LHCN-M2 (cell line): ENCODE measurements around the gene NFE2L3. TPM values are rescaled to one million over a fixed set of nuclear protein-coding genes. Genes with fewer than 3 reads are reported as not detected.
"Not testable (repeated sequence)": the region's sequence is repeated elsewhere in the genome, so short reads cannot be mapped to it uniquely, and the experiment has no call there.

ENCODE experiments used
- DNase-seq: peaks from one replicate; pipeline ENCODE4 v3.0.0-alpha.2; 2012; ENCODE audit warnings: low read depth
- total RNA-seq: library from RNA; depleted of rRNA; stranded (reverse); fragments of >200 nt; gene quantifications from 2 replicates; pipeline ENCODE4 v1.2.3, GENCODE V29; 2014

Gene NFE2L3
- total RNA-seq, 1 experiment from 2014 or later, result 2.6 TPM

DNA sequence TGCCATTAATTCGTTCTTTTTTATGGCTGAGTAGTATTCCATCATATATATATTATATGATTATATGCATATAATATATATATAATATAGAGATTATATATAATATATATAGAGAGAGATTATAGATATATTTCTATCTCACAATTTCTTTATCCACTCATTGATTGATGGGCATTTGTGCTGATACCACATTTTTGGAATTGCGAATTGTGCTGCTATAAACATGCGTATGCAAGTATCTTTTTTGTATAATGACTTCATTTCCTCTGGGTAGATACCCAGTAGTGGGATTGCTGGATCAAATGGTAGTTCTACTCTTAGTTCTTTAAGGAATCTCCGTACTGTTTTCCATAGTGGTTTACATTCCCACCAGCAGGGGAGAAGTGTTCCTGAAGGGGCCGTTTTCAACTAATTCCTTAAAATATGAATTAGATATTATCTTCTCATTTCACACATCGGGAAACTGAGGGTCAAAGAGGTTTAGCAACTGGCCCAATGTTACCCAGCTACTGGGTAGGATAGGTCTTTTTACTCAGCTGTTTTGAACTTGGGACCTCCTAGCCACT lies 16.5 kb downstream of the NFE2L3 start:
- no peak for DNase-seq

DNA sequence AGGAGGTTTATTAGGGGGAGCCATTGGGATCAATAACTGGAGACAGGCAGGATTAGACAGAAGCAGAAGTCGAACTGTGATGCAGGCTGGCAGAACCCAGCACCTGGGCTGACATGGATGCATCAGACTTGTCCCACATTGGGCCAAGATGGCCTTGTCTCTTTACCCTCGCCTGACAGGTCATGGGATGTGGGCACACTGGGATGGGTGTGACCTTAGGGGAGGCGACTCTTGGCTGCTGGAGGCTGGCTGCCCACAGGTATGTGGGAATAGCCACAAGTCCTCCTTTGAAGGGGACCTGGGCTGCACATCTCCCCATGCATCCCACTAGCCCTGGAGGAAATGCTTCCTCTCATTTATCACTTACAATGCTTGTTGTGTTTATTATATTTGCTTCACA lies 17.3 kb downstream of the NFE2L3 start:
- no peak for DNase-seq

DNA sequence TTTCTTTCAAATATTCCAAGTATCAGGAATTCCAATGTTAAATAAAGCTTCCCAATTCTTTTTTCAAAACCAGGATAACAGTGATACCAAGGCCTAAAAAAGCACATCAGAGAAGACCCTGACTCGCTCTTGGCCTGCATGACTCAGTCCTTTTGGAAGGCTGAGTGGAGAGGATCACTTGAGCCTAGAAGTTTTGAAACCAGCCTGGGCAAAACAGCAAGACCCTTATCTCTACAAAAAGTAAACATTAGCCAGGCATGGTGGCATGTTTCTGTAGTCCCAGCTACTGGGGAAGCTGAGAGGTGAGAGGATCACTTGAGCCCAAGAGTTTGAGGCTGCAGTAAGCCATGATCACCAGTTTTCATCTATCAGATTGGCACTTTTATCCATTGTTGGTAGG lies 18.7 kb downstream of the NFE2L3 start:
- no peak for DNase-seq

DNA sequence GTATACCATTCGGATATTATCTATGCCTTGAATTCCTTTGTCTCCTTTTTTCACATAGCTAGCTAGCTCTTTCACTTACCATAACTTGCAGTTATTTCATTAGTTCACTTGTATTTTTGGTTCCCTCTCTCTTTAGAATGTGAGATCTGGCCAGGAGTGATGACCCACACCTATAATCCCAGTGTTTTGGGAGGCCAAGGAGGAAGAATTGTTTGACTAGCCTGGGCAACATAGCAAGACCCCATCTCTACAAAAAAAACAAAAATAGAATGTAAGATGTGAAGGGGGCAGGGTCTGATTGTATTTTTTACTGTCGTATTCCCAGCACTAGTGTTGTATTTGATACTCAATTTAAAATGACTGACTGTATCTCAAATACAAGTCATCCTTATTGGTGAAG lies 19.6 kb downstream of the NFE2L3 start:
- DNase-seq, result no peak

DNA sequence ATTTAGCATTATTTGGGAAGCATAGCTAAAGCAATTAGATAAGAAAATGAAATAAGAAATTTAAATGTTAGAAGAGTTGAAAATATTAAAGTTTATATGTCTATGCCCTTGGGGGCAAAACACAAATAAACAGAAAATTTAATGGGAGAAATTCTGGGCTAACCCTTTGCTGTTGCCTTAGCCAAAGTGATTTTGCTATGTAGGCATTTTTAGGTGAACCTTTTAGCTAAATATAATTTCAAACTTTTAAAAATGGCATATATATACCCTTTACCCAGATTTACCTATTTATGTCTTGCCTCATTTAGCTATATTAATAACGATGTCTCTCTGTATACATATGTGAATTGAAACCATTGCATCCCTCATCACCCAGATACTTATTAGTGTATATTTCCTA lies 20.1 kb downstream of the NFE2L3 start:
- DNase-seq, result no peak

DNA sequence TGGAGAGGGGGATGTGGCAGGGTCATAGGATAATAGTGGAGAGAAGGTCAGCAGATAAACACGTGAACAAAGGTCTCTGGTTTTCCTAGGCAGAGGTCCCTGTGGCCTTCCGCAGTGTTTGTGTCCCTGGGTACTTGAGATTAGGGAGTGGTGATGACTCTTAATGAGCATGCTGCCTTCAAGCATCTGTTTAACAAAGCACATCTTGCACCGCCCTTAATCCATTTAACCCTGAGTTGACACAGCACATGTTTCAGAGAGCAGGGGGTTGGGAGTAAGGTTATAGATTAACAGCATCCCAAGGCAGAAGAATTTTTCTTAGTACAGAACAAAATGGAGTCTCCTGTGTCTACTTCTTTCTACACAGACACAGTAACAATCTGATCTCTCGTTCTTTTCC lies 23.9 kb downstream of the NFE2L3 start:
- not testable (repeated sequence) for DNase-seq

DNA sequence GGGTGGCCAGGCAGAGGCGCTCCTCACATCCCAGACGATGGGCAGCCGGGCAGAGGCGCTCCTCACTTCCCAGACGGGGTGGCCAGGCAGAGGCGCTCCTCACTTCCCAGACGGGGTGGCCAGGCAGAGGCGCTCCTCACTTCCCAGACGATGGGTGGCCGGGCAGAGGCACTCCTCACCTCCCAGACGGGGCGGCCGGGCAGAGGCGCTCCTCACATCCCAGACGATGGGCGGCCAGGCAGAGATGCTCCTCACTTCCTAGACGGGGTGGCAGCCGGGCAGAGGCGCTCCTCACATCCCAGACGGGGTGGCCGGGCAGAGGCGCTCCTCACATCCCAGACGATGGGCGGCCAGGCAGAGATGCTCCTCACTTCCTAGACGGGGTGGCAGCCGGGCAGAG lies 24.7 kb downstream of the NFE2L3 start:
- not testable (repeated sequence) for DNase-seq

DNA sequence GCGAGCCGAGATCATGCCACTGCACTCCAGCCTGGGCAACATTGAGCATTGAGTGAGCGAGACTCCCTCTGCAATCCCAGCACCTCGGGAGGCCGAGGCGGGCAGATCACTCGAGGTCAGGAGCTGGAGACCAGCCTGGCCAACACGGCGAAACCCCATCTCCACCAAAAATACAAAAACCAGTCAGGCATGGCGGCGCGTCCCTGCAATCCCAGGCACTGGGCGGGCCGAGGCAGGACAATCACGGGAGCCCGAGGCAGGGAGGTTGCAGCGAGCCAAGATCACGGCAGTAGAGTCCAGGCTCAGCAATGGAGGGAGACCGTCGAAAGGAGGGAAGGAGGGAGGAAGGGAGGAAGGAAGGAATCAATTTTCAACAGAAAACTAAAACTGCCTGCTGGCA lies 25.3 kb downstream of the NFE2L3 start:
- not testable (repeated sequence) for DNase-seq

DNA sequence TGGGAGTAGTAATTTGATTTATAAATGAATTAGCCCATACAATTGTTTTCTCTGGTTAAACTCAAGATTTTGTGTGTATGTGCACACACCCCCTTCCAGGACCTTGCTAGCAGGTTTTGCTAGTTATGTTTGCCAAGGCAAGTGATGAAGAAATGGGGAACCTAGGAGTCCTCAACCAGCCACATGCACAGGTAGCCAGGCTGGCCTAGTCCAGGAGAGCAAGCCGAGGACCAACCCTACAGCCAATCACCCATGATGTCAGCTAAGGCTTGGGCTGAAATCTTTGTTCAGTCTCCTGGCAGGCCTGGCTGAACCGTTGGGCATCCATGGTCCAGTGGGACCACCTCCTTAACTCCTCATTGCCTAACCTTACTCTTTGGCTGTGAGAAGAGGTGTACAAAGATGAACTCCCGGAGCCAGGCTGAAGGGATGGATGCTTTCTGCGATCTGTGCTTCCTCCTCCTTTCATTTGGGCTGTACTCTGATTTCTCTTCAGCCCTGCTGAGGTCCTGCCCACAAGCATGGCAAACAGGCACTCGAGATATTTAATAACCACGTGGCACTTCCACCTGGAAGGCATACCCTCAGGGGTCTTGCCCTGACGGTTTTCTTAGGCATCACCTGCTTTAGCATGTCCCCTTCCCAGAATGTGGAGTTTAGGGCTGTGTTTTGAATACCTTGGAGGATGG lies 26.4 kb downstream of the NFE2L3 start:
- no peak for DNase-seq

DNA sequence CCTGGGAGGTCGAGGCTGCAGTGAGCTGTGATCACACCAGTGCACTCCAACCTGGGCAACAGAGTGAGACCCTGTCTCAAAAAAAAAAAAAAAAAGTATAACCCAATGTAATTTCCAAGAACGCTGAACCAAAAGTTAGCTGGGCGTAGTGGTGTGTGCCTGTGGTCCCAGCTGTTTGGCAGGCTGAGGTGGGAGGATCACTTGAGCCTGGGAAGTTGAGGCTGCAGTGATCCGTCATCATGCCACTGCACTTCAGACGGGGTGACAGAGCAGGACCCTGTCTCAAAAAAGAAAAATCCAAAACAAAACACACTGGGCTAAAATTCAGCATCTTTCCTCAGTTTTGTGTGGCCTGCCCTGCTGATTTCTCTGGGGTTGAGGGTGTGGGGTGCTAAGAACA lies 27.4 kb downstream of the NFE2L3 start:
- no peak for DNase-seq

DNA sequence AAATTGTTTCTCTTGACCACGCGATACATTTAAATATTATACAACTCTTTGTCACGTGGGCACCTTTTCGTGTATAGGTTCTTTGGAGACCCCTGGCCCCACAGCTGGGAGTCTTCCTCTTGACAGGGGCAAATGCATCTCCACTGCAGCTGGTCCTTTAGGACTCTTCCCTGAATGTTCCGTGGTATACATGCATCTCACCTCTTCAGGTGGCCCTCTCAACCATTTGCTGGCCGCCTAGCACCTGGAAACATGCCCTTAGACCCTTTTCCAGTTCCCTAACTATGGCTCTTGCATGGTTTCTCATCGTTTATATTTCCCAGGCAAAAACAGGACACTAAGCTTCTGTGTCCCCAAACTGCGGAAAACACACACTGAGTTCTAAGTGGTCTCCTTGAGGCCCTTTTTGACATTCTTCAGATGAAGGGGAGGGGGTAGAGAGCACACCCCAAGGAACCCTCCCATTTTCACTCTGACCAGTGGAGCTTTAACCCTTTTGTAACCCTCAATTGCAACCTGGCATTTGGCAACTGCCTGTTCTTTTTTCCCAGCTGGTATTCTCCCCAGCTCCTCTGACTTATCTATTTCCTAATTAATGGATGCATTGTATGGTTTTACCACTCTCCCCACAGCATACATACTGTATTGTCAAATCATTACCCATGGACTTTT lies 28.0 kb downstream of the NFE2L3 start:
- no peak for DNase-seq

DNA sequence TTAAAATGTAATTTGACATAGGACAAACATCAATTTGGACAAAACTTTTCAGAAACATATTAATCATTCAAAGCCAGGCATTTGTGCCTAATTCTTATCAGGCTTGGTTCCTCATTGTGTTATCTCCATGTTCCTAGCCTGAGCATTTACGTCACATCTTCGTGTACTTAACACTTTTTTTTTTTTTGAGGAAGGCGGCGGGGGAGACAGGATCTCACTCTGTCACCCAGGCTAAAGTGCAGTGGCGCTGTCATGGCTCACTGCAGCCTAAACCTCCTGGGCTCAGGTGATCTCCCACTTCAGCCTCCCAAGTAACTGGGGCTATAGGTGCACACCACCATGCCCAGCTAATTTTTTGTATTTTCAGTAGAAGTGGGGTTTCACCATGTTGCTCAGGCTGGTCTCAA lies 28.8 kb downstream of the NFE2L3 start:
- DNase-seq, result no peak

DNA sequence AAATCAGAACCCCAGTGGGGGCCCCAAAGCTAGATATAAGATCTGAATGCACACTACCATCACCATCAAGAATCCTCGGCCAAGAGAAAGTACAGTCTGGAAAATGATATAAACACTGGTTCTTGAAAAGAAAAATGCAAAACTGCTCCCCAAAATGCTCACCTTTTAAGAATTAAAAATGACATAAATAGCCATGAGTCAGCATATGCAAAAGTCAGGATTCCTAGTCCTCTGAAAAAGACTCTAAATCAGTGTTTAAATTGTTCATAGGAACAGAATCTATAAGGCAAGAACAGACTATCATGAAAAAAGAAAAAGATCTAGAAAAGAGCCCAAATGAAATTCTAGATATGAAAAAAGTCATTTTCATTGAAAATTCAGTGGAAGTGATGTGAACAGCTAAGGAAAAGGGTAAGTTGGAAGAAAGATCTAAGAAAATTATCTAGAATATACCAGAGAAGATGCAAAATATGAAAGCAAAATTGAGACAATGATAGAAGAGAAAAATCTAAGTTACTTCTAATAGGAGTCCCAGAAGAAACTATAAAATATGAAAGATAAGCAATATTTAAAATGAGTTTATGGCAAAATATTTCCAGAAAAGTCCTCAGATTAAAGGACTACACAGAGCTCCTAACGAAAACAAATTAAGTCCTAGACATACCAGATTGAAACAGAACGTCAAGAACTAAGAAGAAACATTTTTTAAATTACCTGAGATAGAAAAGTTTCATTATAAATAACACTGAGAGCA lies 29.7 kb downstream of the NFE2L3 start:
- no peak for DNase-seq

DNA sequence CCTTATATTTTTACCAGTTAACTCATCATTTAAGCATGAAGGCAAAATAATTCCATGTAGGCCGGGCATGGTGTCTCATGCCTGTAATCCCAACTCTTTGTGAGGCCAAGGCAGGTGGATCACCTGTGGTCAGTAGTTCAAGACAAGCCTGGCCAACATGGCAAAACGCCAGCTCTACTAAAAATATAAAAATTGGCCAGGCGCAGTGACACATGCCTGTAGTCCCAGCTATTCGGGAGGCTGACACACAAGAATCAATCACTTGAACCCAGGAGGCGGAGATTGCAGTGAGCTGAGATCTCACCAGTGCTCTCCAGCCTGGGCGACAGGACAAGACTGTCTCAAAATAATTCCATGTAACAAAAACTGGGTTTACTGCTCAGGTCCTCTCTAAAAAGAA lies 30.3 kb downstream of the NFE2L3 start:
- DNase-seq, result no peak

DNA sequence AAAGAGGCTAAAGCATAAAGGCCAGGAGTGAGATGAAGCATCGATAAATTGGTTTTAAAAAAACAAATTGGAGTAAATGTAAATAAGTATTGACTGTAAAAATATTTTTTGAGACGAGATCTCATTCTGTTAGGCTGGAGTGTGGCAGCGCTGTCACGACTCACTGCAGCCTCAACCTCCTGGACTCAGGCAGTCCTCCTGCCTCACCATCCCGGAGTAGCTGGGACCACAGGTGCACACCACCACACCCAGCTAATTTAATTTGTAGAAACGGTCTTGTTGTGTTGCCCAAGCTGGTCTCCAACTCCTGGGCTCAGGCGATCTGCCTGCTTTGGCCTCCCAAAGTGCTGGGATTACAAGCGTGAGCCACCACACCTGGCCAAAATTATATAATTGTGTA lies 30.7 kb downstream of the NFE2L3 start:
- DNase-seq, result no peak

DNA sequence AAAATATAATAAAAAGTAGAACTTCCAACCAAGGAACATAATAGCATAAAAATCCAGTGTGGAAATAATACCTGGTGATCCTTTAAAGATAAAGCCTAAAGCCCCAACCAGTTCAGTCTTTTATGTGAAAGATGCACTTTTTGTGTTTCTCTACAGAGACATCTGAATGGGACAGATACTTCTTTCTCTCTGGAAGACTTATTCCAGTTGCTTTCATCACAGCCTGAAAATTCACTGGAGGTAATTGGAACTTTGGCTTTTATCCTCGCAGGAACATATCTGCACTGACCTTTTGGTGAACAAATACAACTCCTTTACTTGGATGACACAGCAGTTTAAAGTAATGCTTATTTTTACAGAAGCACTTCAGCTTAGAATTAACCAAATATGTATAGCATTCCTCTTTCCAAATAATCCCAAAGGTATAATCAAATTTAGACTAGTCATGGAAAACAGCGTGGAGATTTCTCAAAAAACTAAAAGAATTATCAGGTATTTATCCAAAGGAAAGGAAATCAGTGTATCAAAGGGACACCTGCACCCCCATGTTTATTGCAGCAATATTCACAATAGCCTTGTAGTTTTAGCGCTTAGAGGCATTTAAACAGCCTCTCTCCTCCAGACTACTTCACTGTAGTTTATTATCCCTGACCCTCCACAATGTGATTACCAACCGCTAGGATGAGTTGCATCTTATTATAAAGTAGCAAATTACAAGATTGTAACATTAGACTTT lies 31.7 kb downstream of the NFE2L3 start:
- DNase-seq, result no peak

DNA sequence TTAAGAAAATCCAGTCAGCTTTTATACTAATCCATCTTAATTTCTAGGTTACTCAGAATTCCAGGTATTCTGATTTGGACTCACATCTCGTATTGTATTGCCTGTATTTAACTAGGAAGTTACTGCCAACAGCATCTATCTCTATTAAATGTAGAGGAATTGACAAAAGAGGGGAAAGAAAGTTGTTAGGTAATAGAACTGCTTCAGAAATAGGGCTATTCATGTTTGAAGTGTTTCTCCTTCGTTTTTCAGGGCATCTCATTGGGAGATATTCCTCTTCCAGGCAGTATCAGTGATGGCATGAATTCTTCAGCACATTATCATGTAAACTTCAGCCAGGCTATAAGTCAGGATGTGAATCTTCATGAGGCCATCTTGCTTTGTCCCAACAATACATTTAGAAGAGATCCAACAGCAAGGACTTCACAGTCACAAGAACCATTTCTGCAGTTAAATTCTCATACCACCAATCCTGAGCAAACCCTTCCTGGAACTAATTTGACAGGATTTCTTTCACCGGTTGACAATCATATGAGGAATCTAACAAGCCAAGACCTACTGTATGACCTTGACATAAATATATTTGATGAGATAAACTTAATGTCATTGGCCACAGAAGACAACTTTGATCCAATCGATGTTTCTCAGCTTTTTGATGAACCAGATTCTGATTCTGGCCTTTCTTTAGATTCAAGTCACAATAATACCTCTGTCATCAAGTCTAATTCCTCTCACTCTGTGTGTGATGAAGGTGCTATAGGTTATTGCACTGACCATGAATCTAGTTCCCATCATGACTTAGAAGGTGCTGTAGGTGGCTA lies 32.5 kb downstream of the NFE2L3 start:
- DNase-seq, result not testable (repeated sequence)

DNA sequence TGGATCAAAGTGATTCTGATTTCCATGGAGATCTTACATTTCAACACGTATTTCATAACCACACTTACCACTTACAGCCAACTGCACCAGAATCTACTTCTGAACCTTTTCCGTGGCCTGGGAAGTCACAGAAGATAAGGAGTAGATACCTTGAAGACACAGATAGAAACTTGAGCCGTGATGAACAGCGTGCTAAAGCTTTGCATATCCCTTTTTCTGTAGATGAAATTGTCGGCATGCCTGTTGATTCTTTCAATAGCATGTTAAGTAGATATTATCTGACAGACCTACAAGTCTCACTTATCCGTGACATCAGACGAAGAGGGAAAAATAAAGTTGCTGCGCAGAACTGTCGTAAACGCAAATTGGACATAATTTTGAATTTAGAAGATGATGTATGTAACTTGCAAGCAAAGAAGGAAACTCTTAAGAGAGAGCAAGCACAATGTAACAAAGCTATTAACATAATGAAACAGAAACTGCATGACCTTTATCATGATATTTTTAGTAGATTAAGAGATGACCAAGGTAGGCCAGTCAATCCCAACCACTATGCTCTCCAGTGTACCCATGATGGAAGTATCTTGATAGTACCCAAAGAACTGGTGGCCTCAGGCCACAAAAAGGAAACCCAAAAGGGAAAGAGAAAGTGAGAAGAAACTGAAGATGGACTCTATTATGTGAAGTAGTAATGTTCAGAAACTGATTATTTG lies 33.3 kb downstream of the NFE2L3 start:
- DNase-seq, result no peak

DNA sequence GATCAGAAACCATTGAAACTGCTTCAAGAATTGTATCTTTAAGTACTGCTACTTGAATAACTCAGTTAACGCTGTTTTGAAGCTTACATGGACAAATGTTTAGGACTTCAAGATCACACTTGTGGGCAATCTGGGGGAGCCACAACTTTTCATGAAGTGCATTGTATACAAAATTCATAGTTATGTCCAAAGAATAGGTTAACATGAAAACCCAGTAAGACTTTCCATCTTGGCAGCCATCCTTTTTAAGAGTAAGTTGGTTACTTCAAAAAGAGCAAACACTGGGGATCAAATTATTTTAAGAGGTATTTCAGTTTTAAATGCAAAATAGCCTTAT lies 33.8 kb downstream of the NFE2L3 start:
- DNase-seq, result no peak
